NCI-H345 treated with DMSO at 0.1 percent for 48 hours (cell line): ENCODE data around the gene REP15.
"Not testable (repeated sequence)": the region's sequence is repeated elsewhere in the genome, so short reads cannot be mapped to it uniquely, and the experiment has no call there.

Experiments used
- DNase-seq: peaks from one replicate; lab custom pipeline; 2025; ENCODE audit not compliant: unreplicated experiment; lab: John Stamatoyannopoulos, UW

Gene REP15

GRCh38 chr12:27696293-27696652 lies at the start of gene REP15:
TSS of gene REP15 (plus strand) at chr12:27696447. CDS start at chr12:27696563, 116 bp downstream.
- no peak for DNase-seq

GRCh38 chr12:27650011-27650410 lies 46.2 kb upstream of the REP15 start:
- DNase-seq = no peak

- no peak for DNase-seq
Observed at GRCh38 chr12:27651201-27651600, 45.0 kb upstream of the REP15 start.

- DNase-seq = peak; percentile 59
Observed at GRCh38 chr12:27652174-27652763, 44.0 kb upstream of the REP15 start.

GRCh38 chr12:27653661-27654060 lies 42.6 kb upstream of the REP15 start:
- no peak for DNase-seq

GRCh38 chr12:27655476-27655875 lies 40.8 kb upstream of the REP15 start:
- DNase-seq = not testable (repeated sequence)

GRCh38 chr12:27657296-27657695 lies 39.0 kb upstream of the REP15 start:
- DNase-seq = no peak

GRCh38 chr12:27665704-27666103 lies 30.5 kb upstream of the REP15 start:
- DNase-seq = no peak

GRCh38 chr12:27666510-27666909 lies 29.7 kb upstream of the REP15 start:
- DNase-seq = no peak

GRCh38 chr12:27667540-27667939 lies 28.7 kb upstream of the REP15 start:
- no peak for DNase-seq

- DNase-seq = no peak
Observed at GRCh38 chr12:27672051-27672450, 24.2 kb upstream of the REP15 start.

GRCh38 chr12:27672643-27673042 lies 23.6 kb upstream of the REP15 start:
- DNase-seq = no peak

GRCh38 chr12:27673101-27673718 lies 23.0 kb upstream of the REP15 start:
- no peak for DNase-seq

- DNase-seq = no peak
Observed at GRCh38 chr12:27674989-27675388, 21.3 kb upstream of the REP15 start.

GRCh38 chr12:27680619-27681018 lies 15.6 kb upstream of the REP15 start:
- DNase-seq = no peak

GRCh38 chr12:27682534-27682933 lies 13.7 kb upstream of the REP15 start:
- DNase-seq = no peak

- no peak for DNase-seq
Observed at GRCh38 chr12:27685274-27685673, 11.0 kb upstream of the REP15 start.

- no peak for DNase-seq
Observed at GRCh38 chr12:27686147-27686546, 10.1 kb upstream of the REP15 start.

- no peak for DNase-seq
Observed at GRCh38 chr12:27688671-27689070, 7.6 kb upstream of the REP15 start.

GRCh38 chr12:27689558-27690180 lies 6.6 kb upstream of the REP15 start:
- DNase-seq = no peak

- DNase-seq = no peak
Observed at GRCh38 chr12:27693403-27693802, 2.8 kb upstream of the REP15 start.

- DNase-seq = no peak
Observed at GRCh38 chr12:27695556-27696292, 523 bp upstream of the REP15 start.
